ENCODE measurements around the gene C1D.
A peak's percentile ranks its signal among the peaks of the same experiment; 100 is the strongest.

DNA sequence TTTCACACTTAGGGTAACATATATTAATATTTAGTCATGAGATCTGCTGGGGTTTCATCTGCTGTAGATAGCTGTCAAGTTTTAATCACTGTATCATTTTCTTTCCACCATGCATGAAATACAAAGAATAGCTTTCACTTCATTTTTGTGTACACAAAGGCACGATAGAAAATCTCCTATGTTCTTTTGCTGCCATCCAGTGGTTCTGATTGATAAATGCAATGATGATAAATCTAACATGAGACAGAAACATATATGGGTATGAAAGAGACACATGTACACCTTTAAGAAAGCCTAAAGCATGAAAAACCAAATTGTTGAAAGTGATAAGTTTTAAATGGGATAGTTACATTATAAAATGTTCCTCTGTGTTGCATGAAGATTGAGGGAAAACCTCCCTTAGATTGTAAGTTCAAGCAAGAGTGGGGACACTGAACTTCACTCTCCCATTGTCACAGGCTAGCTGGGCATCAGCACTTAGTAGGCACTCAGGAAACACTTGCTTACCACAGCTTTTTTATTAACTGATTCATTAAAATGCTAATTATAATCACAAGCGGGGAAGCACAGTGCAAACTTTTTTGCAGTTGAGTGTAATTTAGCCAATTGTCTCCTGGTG is 31.2 kb downstream of the C1D start:
- TF ChIP-seq, protein P1, sequence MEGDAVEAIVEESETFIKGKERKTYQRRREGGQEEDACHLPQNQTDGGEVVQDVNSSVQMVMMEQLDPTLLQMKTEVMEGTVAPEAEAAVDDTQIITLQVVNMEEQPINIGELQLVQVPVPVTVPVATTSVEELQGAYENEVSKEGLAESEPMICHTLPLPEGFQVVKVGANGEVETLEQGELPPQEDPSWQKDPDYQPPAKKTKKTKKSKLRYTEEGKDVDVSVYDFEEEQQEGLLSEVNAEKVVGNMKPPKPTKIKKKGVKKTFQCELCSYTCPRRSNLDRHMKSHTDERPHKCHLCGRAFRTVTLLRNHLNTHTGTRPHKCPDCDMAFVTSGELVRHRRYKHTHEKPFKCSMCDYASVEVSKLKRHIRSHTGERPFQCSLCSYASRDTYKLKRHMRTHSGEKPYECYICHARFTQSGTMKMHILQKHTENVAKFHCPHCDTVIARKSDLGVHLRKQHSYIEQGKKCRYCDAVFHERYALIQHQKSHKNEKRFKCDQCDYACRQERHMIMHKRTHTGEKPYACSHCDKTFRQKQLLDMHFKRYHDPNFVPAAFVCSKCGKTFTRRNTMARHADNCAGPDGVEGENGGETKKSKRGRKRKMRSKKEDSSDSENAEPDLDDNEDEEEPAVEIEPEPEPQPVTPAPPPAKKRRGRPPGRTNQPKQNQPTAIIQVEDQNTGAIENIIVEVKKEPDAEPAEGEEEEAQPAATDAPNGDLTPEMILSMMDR (IDR thresholded peaks at IDR 0.05) = peak; percentile 79
- TF ChIP-seq EZH2 (IDR thresholded peaks at IDR 0.05; ENCODE audit: borderline replicate concordance, insufficient read depth, low read depth, low read length, poor library complexity, severe bottlenecking) = no peak
